HS-5 (cell line): ENCODE measurements around the gene NME5.
"Not testable (repeated sequence)": the region's sequence is repeated elsewhere in the genome, so short reads cannot be mapped to it uniquely, and the experiment has no call there.

ENCODE experiments used
- DNase-seq: peaks from one replicate; pipeline ENCODE4 v3.0.0-alpha.2; 2012; ENCODE audit warnings: low read depth

Gene NME5, protein sequence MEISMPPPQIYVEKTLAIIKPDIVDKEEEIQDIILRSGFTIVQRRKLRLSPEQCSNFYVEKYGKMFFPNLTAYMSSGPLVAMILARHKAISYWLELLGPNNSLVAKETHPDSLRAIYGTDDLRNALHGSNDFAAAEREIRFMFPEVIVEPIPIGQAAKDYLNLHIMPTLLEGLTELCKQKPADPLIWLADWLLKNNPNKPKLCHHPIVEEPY

DNA sequence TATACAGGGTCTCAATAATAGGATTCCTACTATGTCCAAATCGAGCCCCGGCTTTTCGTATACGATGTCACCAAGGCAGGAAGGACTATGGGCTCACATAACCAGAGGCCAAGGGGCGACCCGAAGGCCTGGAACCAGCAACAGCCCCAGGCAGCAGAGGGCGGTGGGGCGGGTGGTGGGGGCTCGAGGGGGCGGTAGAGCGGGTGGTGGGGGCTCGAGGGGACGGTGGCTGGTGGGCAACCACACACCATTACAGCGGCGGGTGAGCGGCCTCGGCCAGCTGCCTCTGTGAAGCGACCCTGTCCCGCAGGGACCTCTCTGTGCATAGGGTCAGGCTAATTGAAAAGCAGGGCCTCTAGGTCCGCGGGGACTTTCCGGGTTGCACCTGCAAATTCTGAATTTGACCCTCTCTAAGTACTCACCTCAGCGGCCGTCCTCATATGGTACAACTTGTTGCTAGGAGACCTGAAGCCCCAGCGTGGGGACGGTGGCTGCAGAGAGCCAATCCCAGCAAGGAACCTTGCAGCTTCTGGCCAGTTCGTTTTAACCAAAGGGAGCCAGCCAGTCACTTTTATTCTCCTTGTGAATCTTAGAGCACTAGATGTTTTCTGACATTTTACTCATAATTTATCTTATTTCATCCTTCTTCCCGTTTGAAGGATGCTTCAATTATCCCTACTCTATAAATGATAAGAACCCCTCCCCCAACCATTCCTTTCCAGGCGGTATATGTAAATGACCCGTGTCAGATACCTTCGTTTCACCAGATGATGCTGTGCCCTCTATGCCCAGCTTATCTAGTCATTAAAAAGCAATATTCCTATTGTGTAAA lies at the start of gene NME5:
Gene NME5, minus strand, starts transcription at position 480 of the 832 bp plus-strand sequence. CDS start 648 bp downstream, outside the sequence.
- DNase-seq = no peak

DNA sequence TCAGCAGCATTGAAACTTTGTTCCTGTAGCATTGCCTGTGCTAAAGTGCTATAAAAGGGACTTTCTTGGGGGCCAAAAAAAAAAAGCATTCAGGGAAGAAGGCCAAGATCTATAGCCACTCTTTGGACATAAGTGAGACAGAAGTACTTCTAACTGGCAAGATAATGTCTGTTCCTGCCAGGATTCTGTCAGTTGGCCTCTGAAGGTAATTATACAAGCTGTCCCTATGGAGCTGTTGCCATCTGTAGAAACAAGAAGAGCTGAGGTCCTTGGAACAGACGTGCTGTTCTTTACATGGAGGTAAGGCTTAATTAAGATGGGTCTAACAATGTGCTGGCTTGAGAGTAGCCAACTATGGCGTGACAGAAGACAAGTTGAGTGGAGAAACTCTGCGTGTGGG lies 49.4 kb upstream of the NME5 start:
- no peak for DNase-seq

DNA sequence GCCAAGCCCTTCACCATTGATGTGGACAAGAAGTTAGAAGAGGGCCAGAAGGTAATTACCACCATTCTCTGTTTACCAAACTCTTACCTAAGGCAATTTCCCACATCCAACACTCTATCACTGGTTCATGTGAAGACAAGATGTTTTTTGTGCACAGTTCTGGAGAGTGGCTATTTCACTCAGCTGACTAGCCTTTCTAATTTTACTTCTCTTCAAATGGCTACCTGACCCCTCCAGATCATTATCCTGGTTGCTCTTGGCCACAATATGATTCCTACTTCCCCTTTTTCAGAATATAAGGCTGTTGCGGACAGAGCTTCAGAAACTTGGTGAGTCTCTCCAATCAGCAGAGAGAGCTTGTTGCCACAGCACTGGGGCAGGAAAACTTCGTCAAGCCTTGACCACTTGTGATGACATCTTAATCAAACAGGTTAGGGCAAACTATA lies 46.8 kb upstream of the NME5 start:
- no peak for DNase-seq

DNA sequence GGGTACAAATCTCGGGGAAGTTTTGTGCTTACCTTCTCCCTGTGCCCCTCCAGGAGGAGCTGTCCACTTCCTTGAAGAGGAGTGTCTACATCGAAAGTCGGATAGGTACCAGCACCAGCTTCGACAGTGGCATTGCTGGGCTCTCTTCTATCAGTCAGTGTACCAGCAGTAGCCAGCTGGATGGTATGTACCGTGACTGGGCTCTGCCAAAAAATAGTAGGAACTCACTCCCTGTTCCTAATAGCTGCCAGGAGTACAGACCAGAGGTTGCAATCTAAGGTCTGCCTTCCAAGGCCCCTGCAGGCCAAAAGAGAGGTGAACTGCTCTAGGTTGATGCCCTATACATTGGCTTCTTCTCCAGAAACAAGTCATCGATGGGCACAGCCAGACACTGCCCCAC lies 43.6 kb upstream of the NME5 start:
- DNase-seq = no peak

DNA sequence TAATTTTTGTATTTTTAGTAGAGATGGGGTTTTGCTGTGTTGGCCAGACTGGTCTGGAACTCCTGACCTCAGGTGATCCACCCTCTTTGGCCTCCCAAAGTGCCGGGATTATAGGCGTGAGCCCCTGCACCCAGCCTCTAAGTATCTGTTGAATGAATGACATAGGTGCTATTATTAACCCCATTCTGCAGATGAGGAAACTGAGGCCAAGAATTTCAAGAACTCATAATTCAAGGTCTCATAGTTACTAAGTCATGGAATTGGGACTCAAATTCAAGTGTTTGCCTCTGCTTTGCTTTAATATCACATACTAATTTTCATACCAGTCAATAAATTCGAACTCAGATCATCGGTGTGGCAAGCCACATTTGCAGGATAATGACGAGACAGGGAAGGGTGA lies 41.6 kb upstream of the NME5 start:
- no peak for DNase-seq

- peak; percentile 62 for DNase-seq
These were observed 41.1 kb upstream of the NME5 start for GRCh38 chr5:138180183-138180782.

- no peak for DNase-seq
These were observed 40.1 kb upstream of the NME5 start for GRCh38 chr5:138179277-138179857.

DNA sequence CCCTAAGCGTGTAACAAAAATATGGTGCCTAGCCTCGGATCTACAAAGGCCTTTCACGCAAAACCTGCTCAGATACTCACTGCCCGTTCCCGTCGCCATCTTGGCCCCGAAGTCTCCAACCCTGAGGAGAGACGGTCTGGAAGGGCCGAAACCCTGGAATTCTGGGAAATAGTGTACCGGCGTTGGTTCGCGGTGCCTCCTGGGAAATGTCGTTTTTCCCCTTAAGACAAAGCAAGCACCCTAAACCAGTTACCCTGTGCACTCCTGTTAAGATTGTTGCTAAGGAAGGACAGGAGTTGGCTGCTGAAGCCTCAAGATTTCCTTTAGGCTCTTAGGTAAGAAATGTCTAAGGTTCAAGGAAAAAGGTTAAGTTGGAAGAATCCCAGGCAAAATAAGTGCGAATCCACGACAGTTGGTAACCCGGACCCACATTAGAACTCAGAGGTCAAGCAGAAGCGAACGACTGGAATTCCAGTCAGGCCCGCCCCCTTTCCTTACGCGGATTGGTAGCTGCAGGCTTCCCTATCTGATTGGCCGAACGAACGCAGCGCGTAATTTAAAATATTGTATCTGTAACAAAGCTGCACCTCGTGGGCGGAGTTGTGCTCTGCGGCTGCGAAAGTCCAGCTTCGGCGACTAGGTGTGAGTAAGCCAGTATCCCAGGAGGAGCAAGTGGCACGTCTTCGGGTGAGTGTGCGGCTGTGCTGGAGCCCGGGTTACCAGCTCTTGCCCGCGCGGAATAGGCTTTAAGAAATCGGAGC lies 39.5 kb upstream of the NME5 start, which contains the start of the genes BRD8 and KIF20A:
Gene BRD8, minus strand, starts transcription at position 115 of the 761 bp plus-strand sequence. Its CDS starts 16 bp downstream, at position 99.
Gene KIF20A, plus strand, starts transcription at position 597 of the 761 bp plus-strand sequence. CDS start 569 bp downstream, outside the sequence.
- DNase-seq = peak; percentile 96

- peak; percentile 3 for DNase-seq
These were observed 38.8 kb upstream of the NME5 start for GRCh38 chr5:138177941-138178515.

GRCh38 chr5:138170299-138170698 lies 31.1 kb upstream of the NME5 start:
- DNase-seq = no peak

DNA sequence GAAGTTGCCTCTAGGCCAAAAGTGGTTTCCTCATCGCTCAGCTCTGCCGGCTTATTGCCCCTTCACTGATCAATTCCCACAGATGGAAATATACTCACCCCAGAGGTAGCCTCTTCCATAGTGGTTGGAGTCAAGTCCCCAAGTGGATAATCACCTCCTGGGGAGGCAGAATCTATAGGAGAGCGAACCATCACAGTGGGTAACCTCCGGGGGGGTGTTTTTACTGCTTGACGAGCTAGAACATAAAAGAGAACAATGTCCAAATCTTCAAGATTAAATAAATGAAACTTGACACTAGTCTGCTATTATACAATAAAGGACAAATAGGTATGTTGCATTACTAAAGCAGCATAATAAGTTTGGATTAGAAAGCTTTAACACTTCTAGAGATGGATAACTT lies 29.9 kb upstream of the NME5 start:
- DNase-seq = no peak

DNA sequence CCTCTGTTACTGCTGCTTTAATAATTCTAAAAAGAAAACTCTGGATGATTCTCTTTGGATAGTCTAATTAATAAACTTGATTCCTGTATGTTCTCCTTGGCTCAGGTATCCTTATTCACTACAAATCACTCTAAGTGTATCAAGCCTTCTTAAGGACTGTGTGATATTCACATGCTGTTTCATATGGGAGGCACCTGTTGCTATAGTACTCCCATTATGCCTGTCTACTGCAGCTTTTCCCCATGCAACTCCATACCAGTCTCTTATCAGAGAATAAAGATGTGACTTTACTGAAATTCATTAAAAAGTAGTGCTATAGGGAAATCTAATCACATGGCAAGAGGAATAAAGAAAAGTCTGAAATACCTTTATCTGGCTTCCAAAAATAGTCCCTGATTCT lies 24.5 kb upstream of the NME5 start:
- DNase-seq = no peak

DNA sequence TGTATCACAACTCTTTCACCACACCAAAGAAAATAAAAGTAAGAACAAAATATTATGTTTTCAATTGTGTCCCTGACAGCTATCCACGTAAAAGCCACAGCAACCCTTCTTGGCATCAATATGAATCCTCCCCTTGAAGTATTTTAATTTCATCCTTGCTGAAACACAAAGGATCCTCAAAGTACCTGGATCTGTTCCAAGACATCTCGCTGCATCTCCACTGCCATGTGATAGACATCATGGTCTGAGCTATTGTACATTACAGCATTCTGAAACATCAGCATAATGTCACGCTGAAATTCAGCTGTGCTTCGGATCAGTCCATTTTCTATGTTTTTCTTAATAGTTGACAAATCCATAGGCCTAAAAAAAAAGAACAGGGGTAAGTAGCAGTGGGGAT lies 21.5 kb upstream of the NME5 start:
- no peak for DNase-seq

DNA sequence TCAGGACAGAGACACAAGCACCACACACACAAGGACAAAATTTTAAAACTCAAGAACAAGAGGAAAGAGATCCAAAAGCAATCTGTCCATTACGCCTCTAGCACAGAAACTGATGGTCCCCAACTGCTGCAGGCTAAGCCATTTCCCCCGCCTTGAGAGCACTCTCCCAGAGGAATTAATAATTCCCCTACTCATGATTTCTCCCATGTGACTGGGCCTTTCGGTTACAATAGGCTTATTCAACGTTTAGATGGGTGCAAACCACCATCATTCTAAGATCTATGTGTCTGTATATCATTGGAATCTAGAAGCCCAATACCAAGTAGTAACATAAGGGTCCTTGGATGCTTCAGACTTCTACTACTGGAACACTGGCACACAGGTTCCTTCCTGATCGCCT lies 20.4 kb upstream of the NME5 start:
- DNase-seq = no peak

GRCh38 chr5:138157626-138158025 lies 18.4 kb upstream of the NME5 start:
- DNase-seq = no peak

GRCh38 chr5:138155977-138156376 lies 16.7 kb upstream of the NME5 start:
- not testable (repeated sequence) for DNase-seq

DNA sequence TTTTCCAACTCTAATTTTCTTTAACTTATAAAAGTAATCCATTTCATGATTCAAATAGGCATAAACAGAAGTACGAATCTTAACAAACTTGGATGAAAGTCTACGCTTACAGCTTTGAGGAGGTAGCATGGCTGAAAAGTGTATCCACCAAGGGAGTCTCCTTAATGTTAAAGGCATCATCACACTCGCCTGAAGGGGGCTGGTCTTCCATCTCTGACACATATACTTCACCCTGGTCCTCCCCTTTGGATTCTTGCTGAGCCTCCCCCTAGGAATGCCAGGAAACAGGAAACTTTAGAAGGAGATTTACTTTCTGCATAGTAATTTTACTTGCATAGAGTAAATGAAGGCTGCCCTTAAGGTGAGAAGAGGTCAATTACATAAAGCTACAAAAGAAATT lies 10.3 kb upstream of the NME5 start:
- peak; percentile 22 for DNase-seq

DNA sequence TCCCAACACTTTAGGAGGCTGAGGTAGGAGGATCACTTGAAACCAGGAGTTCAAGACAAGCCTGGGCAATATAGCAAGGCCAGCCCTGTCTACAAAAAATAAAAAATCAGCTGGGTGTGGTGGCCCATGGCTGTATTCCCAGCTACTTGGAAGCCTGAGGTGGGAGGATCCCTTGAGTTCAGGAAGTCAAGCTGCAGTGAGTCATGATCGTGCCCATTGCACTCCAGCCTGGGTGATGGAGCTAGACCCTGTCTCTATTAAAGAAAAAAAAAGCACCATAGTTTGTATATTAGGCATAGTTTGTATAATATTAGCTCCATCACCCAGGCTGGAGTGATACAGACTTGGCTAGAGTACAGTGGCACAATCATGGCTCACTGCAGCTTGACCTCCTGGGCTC lies 9.6 kb upstream of the NME5 start:
- DNase-seq = peak; percentile 49

DNA sequence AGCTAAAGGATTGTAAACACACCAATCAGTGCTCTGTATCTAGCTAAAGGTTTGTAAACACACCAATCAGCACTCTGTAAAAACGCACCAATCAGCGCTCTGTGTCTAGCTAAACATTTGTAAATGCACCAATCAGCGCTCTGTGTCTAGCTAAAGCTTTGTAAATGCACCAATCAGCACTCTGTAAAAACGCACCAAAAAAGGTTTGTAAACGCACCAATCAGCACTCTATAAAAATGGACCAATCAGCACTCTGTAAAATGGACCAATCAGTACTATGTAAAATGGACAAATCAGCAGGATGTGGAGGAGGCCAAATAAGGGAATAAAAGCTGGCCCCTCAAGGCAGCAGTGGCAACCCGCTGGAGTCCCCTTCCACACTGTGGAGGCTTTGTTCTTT lies 4.3 kb upstream of the NME5 start:
- DNase-seq = not testable (repeated sequence)

- DNase-seq = no peak
These were observed 2.5 kb upstream of the NME5 start for GRCh38 chr5:138141734-138142133.

DNA sequence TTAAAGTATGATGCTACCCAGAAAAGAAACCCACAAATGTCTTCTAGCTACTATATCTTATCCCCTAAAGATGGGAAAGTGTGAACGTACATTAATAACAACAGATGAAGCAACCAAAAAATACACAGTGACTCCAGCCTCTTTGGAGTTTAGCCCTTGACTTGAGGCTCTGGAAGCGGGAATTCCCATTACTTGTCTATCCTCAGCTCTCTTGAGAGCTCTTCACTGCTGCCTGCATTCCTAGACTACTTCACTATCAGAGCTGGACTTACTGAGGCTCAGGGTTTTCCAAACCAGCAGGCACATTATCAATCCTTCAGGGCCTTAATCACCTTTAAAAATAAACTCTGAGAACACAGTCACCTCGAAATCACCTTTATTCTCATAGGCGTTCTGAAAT lies 1.0 kb upstream of the NME5 start:
- DNase-seq = no peak

DNA sequence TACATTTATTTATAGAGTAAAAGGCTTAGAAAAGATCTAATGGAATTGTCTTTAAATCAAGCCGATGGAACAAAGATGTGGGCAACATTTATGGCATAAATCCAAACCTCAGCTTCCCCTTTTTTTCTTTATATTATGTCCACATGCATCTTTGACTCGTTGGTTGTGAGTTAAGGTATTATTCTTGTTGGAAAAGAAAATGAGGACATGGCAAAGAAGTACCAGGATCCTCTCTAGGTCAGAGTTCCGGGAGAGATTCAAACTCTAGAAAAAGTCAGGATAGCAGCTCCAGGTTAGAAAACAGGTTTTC lies 508 bp upstream of the NME5 start:
- DNase-seq = no peak
